Endothelial cell of umbilical vein (primary cell): ENCODE results near the gene ZYX. TPM values are rescaled to one million over a fixed set of nuclear protein-coding genes. Genes with fewer than 3 reads are reported as not detected.
A peak's percentile ranks its signal among the peaks of the same experiment; 100 is the strongest.

Source experiments
- BruUV-seq: library from RNA; stranded (reverse); fragments of 400-500 nt; replicated peaks from 2 replicates; lab custom pipeline; 2021; lab: Mats Ljungman, UMichigan
- CTCF ChIA-PET: fragments of 300-600, 350-600 bp; sonication (Branson Sonifier 250); formaldehyde crosslinking; loops from one replicate; lab custom pipeline; 2021; ENCODE audit warnings: antibody characterized with exemption, inconsistent platforms; lab: Charles Lee
- POLR2A ChIA-PET: fragments of 300-600, 350-600 bp; sonication (Branson Sonifier 250); formaldehyde crosslinking; loops from one replicate; lab custom pipeline; 2021; ENCODE audit warnings: antibody characterized with exemption, inconsistent platforms; lab: Charles Lee
- DNase-seq: peaks from one replicate; pipeline ENCODE4 v3.0.0-alpha.2; 2011; ENCODE audit warnings: low read depth, low spot score
- FAIRE-seq: peaks from 2 replicates; lab custom pipeline; 2011; peaks lifted over from hg19 to GRCh38; lab: Jason Lieb, UNC
- H2AFZ ChIP-seq: 2 replicates; pipeline ENCODE4 v1.6.0; 2012; ENCODE audit warnings: low read depth, low read length, control low read depth, inconsistent platforms
- H3K27ac ChIP-seq: 2 replicates; pipeline ENCODE4 v1.5.1; 2011; ENCODE audit warnings: low read depth, mild to moderate bottlenecking, control low read depth, low read length, moderate library complexity; ENCODE audit not compliant: insufficient read depth
- H3K27me3 ChIP-seq, 2 experiments: 2 replicates each; pipeline versions ENCODE4 v1.6.0 to v1.6.1; 2011; ENCODE audit warnings: low read length in 2 of 2, mixed read lengths in 1 of 2; ENCODE audit not compliant: control insufficient read depth in 2 of 2, insufficient read depth in 2 of 2
- H3K36me3 ChIP-seq, 2 experiments: 2 replicates in 1 of 2; 3 replicates in 1 of 2; pipeline ENCODE4 v1.5.1; 2011; ENCODE audit warnings: low read length in 2 of 2, mild to moderate bottlenecking in 1 of 2, moderate library complexity in 1 of 2; ENCODE audit not compliant: control insufficient read depth in 2 of 2, insufficient read depth in 2 of 2; ENCODE audit errors: extremely low read depth in 1 of 2
- H3K4me1 ChIP-seq: 3 replicates; pipeline ENCODE4 v1.5.1; 2011; ENCODE audit warnings: mild to moderate bottlenecking, low read length; ENCODE audit not compliant: control insufficient read depth, insufficient read depth; ENCODE audit errors: extremely low read depth
- H3K4me2 ChIP-seq: 2 replicates; pipeline ENCODE4 v1.6.1; 2011; ENCODE audit warnings: low read length, control low read depth, mixed read lengths; ENCODE audit not compliant: insufficient read depth
- H3K4me3 ChIP-seq, 3 experiments: fragments of 200-600 bp in 1 of 3; sonication (generic), shearing (Covaris generic) in 1 of 3; replicated peaks in 1 of 3; 2 replicates each; pipeline ENCODE4 v1.5.1; 2011 to 2016; ENCODE audit warnings: control low read depth in 3 of 3, low read length in 3 of 3, mild to moderate bottlenecking in 2 of 3, inconsistent platforms in 1 of 3, low read depth in 1 of 3, moderate library complexity in 1 of 3; ENCODE audit not compliant: insufficient read depth in 1 of 3
- H3K79me2 ChIP-seq: 2 replicates; pipeline ENCODE4 v1.6.0; 2012; ENCODE audit warnings: low read length, inconsistent platforms; ENCODE audit not compliant: control insufficient read depth, insufficient read depth
- H3K9ac ChIP-seq: replicated peaks from 2 replicates; pipeline ENCODE3; 2011; ENCODE audit warnings: low read length, control low read depth; ENCODE audit not compliant: insufficient read depth; ENCODE audit errors: extremely low read depth
- H3K9me1 ChIP-seq: replicated peaks from 3 replicates; pipeline ENCODE4 v1.6.0; 2011; ENCODE audit warnings: mild to moderate bottlenecking, low read length; ENCODE audit not compliant: control insufficient read depth, insufficient read depth; ENCODE audit errors: extremely low read depth
- H3K9me3 ChIP-seq: replicated peaks from 2 replicates; pipeline ENCODE4 v1.5.1; 2012; ENCODE audit warnings: low read length, inconsistent platforms; ENCODE audit not compliant: control insufficient read depth, insufficient read depth
- H4K20me1 ChIP-seq: replicated peaks from 2 replicates; pipeline ENCODE3; 2011; ENCODE audit warnings: mild to moderate bottlenecking, low read length; ENCODE audit not compliant: control insufficient read depth, insufficient read depth; ENCODE audit errors: extremely low read depth
- CTCF ChIP-seq, 2 donors: IDR thresholded peaks; 1 replicate in 1 of 2; 2 replicates in 1 of 2; pipeline ENCODE4 v1.5.1; 2011; ENCODE audit warnings: low read length in 2 of 2, mild to moderate bottlenecking in 2 of 2, moderate library complexity in 2 of 2, control low read depth in 1 of 2, inconsistent platforms in 1 of 2, low read depth in 1 of 2; ENCODE audit not compliant: insufficient read depth in 1 of 2; ENCODE audit errors: extremely low read depth in 1 of 2
- EZH2 ChIP-seq: IDR thresholded peaks from 2 replicates; pipeline ENCODE4 v1.6.1; 2012; ENCODE audit warnings: borderline replicate concordance, low read depth, mild to moderate bottlenecking, moderate library complexity, low read length, inconsistent platforms; ENCODE audit not compliant: severe bottlenecking
- FOS ChIP-seq: IDR thresholded peaks from 2 replicates; pipeline ENCODE4 v1.6.1; 2011; ENCODE audit warnings: mild to moderate bottlenecking, low read length, moderate library complexity, borderline replicate concordance; ENCODE audit not compliant: insufficient read depth
- GATA2 ChIP-seq: IDR thresholded peaks from 2 replicates; pipeline ENCODE4 v1.7.0; 2011; ENCODE audit warnings: low read depth, mild to moderate bottlenecking, moderate library complexity, mixed read lengths, low read length; ENCODE audit not compliant: insufficient read length, insufficient read depth
- JUN ChIP-seq: IDR thresholded peaks from 2 replicates; pipeline ENCODE4 v1.6.1; 2011; ENCODE audit warnings: borderline replicate concordance, low read depth; ENCODE audit not compliant: insufficient read length, insufficient read depth
- MAX ChIP-seq: IDR thresholded peaks from 2 replicates; pipeline ENCODE4 v1.6.1; 2011; ENCODE audit not compliant: insufficient read depth, insufficient read length
- MYC ChIP-seq: IDR thresholded peaks from one replicate; pipeline ENCODE4 v1.6.1; 2011; ENCODE audit warnings: mild to moderate bottlenecking, low read depth, low read length
- POLR2A ChIP-seq: IDR thresholded peaks from 2 replicates; pipeline ENCODE4 v1.6.1; 2012; ENCODE audit warnings: low read depth, mild to moderate bottlenecking, control low read depth, low read length
- POLR2AphosphoS5 ChIP-seq: IDR thresholded peaks from 2 replicates; pipeline ENCODE4 v1.6.1; 2012; ENCODE audit warnings: low read depth, mild to moderate bottlenecking, control low read depth, low read length, moderate library complexity; ENCODE audit not compliant: insufficient read depth
- dilution Hi-C: fragments of 300-500 bp; cut with MboI; formaldehyde crosslinking; loops from one replicate; pipeline ENCODE4 v1.15.0; 2019; ENCODE audit warnings: low sequenced_read_pairs; ENCODE audit not compliant: extremely low pct_ligation_motif_present
- intact Hi-C: fragments of 100-400 bp; cut with micrococcal nuclease; formaldehyde crosslinking; loops from one replicate; pipeline ENCODE4 v1.10.0; 2022
- polyA plus RNA-seq, 4 experiments: library from polyadenylated mRNA; depleted of rRNA in 3 of 4; stranded (reverse) in 3 of 4; unstranded in 1 of 4; fragments of >200 nt; gene quantifications; 2 replicates each; pipeline versions ENCODE4 v1.2.1 to v1.2.3, GENCODE V29; 2011 to 2012; ENCODE audit warnings: missing spikeins in 1 of 4
- total RNA-seq: library from RNA; stranded (reverse); gene quantifications from 2 replicates; pipeline ENCODE4 v1.2.3, GENCODE V29; 2021

Gene ZYX
- total and polyA plus RNA-seq, 2 donors (not counting 3 experiments of a cell fraction or from before 2014, with no cell fraction given): 196 to 545 TPM

DNA sequence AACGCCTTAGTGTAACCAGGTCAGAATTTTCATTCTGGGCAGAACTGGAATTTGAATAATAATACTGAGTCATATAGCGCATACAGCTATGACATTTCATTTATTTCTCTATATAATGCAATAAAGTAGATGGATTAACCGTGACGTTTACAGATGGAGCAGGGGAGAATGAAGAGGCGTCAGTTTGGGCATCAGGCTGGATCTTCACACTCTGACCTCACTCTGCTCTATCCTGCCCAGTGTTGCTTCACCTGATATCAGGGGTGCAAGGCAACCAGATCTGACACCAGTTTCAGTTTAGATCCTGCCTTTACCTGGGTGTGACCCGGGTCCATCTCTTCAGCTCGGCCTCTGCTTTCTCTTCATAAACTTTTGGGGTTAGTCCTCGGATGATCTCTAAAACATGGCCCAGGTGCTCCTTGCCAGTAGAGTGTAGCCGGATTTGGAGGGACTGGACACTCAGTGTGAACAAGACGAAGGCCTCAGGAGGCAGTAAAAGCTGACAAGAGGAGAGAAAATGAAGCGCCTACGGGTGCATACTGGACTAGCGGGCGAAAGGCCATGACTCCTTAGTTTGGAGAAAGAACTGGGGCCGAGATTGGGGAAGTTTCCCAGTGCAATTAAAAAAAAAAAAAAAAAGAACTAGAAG lies 1.4 kb upstream of the ZYX start:
- H3K36me3 ChIP-seq: peaks cover 3 to 4% of the 10 kb centered on the region in 2 experiments
- ChIA-PET CTCF (interaction anchor here (0.9 to 2.6 kb wide), 29 partner anchors 8 to 139 kb away, joined by 3 to 25 read pairs (median 7); partner anchors contain the start of genes CASP2 and GSTK1), POLR2A (interaction anchor here (0.6 to 2.0 kb wide), 10 partner anchors 8 to 1012 kb away, joined by 3 to 17 read pairs (median 6); no protein-coding TSS in a partner anchor)
- no peaks in the 10 kb centered on the region for H3K9me1 ChIP-seq
- H3K27ac ChIP-seq: peak overlapping the region; percentile 98
- intact Hi-C loops (loop anchor here (1.0 to 5.0 kb wide), 7 partner anchors 15 to 139 kb away; partner anchors contain the start of gene CASP2), dilution Hi-C loops (loop anchor here (25.0 kb wide), 1 partner anchor 133 kb away; no protein-coding TSS in a partner anchor)
- no peaks in the 10 kb centered on the region for H4K20me1 ChIP-seq
- H3K4me3 ChIP-seq: peak overlapping the region; percentile 13 to 94 (median 67)
- H3K4me2 ChIP-seq: peak overlapping the region; percentile 95
- no peak for DNase-seq
- peaks cover 52% of the 10 kb centered on the region for H3K79me2 ChIP-seq
- H3K4me1 ChIP-seq: peaks cover 45% of the 10 kb centered on the region
- H2AFZ ChIP-seq: no peak overlapping the region
- TF ChIP-seq GATA2: no peak
- TF ChIP-seq POLR2A: no peak
- TF ChIP-seq POLR2AphosphoS5: no peak
- no peak for TF ChIP-seq MYC
- no peak for TF ChIP-seq CTCF (IDR thresholded peaks at IDR 0.05; ENCODE audit: extremely low read depth in 1 of 2, insufficient read depth in 1 of 2, low read depth in 1 of 2, low read length in 2 of 2)
- TF ChIP-seq FOS: no peak
- TF ChIP-seq MAX: no peak
- no peak for TF ChIP-seq EZH2
- no peak for TF ChIP-seq JUN
- FAIRE-seq: no peak
- peak overlapping the region; percentile 96 for H3K9ac ChIP-seq
- H3K9me3 ChIP-seq: no peaks in the 10 kb centered on the region
- no peaks in the 10 kb centered on the region for H3K27me3 ChIP-seq
- BruUV-seq: no TSS peak
